Activated naive CD4-positive, alpha-beta T cell treated with Interleukin-2 at 50 U/mL for 16 hours (primary cell): ENCODE data around the gene ZNF154.
"Not testable (repeated sequence)": the region's sequence is repeated elsewhere in the genome, so short reads cannot be mapped to it uniquely, and the experiment has no call there.

ENCODE experiments used
- DNase-seq: peaks from one replicate; pipeline ENCODE4 v3.0.0-alpha.2; 2020

The ZNF154 gene

GRCh38 chr19:57708641-57709361 lies at the start of gene ZNF154:
ZNF154 (minus strand) TSS chr19:57709204; CDS start chr19:57708971, 233 bp downstream.
- peak; percentile 29 for DNase-seq

GRCh38 chr19:57757941-57758340 lies 48.9 kb upstream of the ZNF154 start:
- DNase-seq: no peak

- no peak for DNase-seq
Observed at GRCh38 chr19:57755031-57755430, 46.0 kb upstream of the ZNF154 start.

- no peak for DNase-seq
Observed at GRCh38 chr19:57754091-57754673, 45.2 kb upstream of the ZNF154 start.

- DNase-seq: no peak
Observed at GRCh38 chr19:57748029-57748428, 39.0 kb upstream of the ZNF154 start.

- DNase-seq: no peak
Observed at GRCh38 chr19:57747472-57747807, 38.4 kb upstream of the ZNF154 start.

GRCh38 chr19:57746580-57747471 lies 37.8 kb upstream of the ZNF154 start, which contains the start of gene ZNF776:
ZNF776 (plus strand) TSS chr19:57746815; CDS start chr19:57747059, 244 bp downstream.
- DNase-seq: peak; percentile 84

- DNase-seq: not testable (repeated sequence)
Observed at GRCh38 chr19:57738770-57739169, 29.8 kb upstream of the ZNF154 start.

GRCh38 chr19:57738320-57738719 lies 29.3 kb upstream of the ZNF154 start:
- DNase-seq: peak; percentile 42

- no peak for DNase-seq
Observed at GRCh38 chr19:57720878-57721277, 11.9 kb upstream of the ZNF154 start.

- no peak for DNase-seq
Observed at GRCh38 chr19:57719901-57720519, 11.0 kb upstream of the ZNF154 start.

GRCh38 chr19:57719424-57719823 lies 10.4 kb upstream of the ZNF154 start:
- DNase-seq: no peak

GRCh38 chr19:57712222-57712621 lies 3.2 kb upstream of the ZNF154 start:
- no peak for DNase-seq

GRCh38 chr19:57709616-57710015 lies 612 bp upstream of the ZNF154 start:
- DNase-seq: no peak

- no peak for DNase-seq
Observed at GRCh38 chr19:57706346-57706745, 2.7 kb downstream of the ZNF154 start.

- DNase-seq: no peak
Observed at GRCh38 chr19:57701625-57702024, 7.4 kb downstream of the ZNF154 start.

- no peak for DNase-seq
Observed at GRCh38 chr19:57689750-57690149, 19.3 kb downstream of the ZNF154 start.

- no peak for DNase-seq
Observed at GRCh38 chr19:57688011-57688763, 20.8 kb downstream of the ZNF154 start.

- DNase-seq: no peak
Observed at GRCh38 chr19:57687363-57688010, 21.5 kb downstream of the ZNF154 start.

GRCh38 chr19:57686727-57687126 lies 22.3 kb downstream of the ZNF154 start:
- no peak for DNase-seq

GRCh38 chr19:57682226-57682766 lies 26.7 kb downstream of the ZNF154 start:
- no peak for DNase-seq

- DNase-seq: no peak
Observed at GRCh38 chr19:57675881-57676280, 33.1 kb downstream of the ZNF154 start.
